Bronchial epithelial cell (primary cell): Measurements from ENCODE around the gene RAF1. TPM values are rescaled to one million over a fixed set of nuclear protein-coding genes. Genes with fewer than 3 reads are reported as not detected.
"Not testable (repeated sequence)": the region's sequence is repeated elsewhere in the genome, so short reads cannot be mapped to it uniquely, and the experiment has no call there.

Experiments used
- DNase-seq: peaks from one replicate; pipeline ENCODE4 v3.0.0-alpha.2; 2010; ENCODE audit warnings: low read depth
- FAIRE-seq: peaks from 2 replicates; lab custom pipeline; 2011; peaks lifted over from hg19 to GRCh38; lab: Jason Lieb, UNC
- H3K27me3 ChIP-seq: 2 replicates; pipeline ENCODE4 v1.5.1; 2011; ENCODE audit warnings: low read length; ENCODE audit not compliant: control insufficient read depth, insufficient read depth
- H3K36me3 ChIP-seq: 2 replicates; pipeline ENCODE4 v1.5.1; 2011; ENCODE audit warnings: low read length; ENCODE audit not compliant: control insufficient read depth, insufficient read depth
- H3K4me3 ChIP-seq: 2 replicates; pipeline ENCODE4 v1.5.1; 2011; ENCODE audit warnings: mild to moderate bottlenecking, low read depth, low read length, control low read depth
- total RNA-seq: library from RNA; depleted of rRNA; stranded (reverse); fragments of >200 nt; gene quantifications from 2 replicates; pipeline ENCODE4 v1.2.1, GENCODE V29; 2014
- TF ChIP-seq, protein P1 (sequence below): IDR thresholded peaks from 2 replicates; pipeline ENCODE4 v1.5.1; 2011; ENCODE audit warnings: mild to moderate bottlenecking, moderate library complexity, low read length, control low read depth, inconsistent platforms; ENCODE audit not compliant: insufficient read depth, severe bottlenecking

The RAF1 gene
- total RNA-seq, 1 donor from 2014 or later = 83.5 TPM

DNA sequence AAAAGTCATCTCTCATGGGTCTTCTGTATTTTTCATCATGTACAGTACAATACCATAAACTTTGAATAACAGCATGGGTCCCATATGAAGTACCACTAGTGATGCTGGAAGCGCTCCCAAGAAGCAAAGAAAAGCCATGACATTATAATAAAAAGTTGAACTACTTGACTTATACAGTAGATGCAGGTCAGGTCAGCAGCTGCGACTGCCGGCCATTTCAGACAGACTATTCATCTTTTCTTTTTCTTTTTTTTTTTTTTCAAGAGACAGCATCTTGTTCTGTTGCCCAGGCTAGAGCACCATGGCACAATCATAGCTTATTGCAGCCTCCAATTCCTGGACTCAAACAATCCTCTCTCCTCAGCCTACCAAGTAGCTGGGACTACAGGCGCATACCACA, 10.2 kb downstream of the RAF1 start:
- no peak for FAIRE-seq

DNA sequence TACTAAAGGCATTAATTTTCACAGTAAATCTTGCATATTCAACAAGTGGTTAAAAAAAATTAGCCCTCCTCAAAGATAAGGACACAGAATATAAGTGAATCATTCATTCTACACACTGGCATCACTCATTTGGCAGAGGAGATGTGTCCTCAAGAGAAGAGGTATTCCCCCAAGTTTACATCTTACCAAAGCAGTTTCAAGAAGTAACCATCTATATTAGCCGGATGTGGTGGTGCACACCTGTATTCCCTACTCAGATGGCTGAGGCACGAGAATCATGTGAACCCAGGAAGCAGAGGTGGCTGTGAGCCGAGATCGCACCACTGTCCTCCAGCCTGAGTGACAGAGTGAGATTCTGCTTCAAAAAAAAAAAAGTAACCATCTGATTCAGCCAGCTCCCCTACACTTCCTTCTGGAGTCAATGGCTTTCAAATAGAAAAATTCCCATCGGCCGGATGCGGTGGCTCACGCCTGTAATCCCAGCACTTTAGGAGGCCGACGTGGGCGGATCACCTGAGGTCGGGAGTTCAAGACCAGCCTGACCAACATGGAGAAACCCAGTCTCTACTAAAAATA, 15.4 kb downstream of the RAF1 start:
- DNase-seq (no peak), FAIRE-seq (no peak)
- TF ChIP-seq, protein P1, sequence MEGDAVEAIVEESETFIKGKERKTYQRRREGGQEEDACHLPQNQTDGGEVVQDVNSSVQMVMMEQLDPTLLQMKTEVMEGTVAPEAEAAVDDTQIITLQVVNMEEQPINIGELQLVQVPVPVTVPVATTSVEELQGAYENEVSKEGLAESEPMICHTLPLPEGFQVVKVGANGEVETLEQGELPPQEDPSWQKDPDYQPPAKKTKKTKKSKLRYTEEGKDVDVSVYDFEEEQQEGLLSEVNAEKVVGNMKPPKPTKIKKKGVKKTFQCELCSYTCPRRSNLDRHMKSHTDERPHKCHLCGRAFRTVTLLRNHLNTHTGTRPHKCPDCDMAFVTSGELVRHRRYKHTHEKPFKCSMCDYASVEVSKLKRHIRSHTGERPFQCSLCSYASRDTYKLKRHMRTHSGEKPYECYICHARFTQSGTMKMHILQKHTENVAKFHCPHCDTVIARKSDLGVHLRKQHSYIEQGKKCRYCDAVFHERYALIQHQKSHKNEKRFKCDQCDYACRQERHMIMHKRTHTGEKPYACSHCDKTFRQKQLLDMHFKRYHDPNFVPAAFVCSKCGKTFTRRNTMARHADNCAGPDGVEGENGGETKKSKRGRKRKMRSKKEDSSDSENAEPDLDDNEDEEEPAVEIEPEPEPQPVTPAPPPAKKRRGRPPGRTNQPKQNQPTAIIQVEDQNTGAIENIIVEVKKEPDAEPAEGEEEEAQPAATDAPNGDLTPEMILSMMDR = no peak
- H3K27me3 ChIP-seq = no peaks in the 10 kb centered on the region
- no peaks in the 10 kb centered on the region for H3K36me3 ChIP-seq
- H3K4me3 ChIP-seq = no peak overlapping the region

More for the DNA sequence above, 10.2 kb downstream of the RAF1 start:
- DNase-seq = no peak
- Histone ChIP-seq H3K27me3 (no peaks in the 10 kb centered on the region), H3K36me3 (no peaks in the 10 kb centered on the region), H3K4me3 (no peak overlapping the region)
- TF ChIP-seq, protein P1 = no peak

DNA sequence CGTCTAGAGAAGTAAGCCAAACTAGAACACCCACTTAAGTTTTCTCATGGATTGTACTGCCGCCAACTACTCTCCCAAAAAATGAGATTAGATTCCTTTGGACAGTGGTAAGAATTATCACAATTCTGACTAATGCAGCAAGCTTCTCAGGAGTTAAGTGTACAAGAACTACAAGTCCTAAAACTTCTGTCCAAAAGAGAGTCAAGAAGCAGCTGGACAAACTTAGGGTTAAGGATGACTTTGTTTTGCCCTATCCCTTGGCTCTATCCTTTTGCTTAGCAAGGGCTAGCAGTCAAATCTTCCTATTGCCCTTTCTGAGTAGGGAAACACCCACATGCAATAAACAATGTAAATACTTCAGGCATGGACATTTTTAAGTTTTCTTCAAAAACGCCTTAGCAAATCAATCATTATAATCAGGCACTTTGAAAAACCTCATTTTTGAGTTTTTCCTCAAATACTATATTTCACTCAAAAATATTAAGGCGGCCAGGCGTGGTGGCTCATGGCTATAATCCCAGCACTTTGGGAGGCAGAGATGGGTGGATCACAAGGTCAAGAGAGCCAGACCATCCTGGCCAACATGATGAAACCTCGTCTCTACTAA, 19.5 kb downstream of the RAF1 start:
- FAIRE-seq (no peak), DNase-seq (peak; percentile 16)

DNA sequence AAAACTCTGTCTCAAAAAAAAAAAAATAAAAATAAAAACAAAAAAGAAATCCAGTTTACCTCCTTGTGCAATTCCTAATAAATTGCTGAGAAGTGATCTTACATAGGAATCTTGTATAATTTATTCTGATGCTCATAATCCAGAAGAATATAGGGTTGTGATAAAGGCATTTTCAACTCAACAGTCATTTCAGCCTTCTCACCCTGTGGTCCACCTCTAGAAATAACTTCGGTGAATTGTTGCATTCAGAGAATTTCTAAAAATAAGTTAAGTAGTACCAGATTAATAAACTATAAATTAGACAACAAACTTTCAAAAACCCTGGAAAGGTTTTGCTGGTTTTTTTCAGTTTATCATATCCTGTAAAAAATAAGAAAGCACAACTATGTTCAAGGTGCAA, 20.2 kb downstream of the RAF1 start:
- no peak for FAIRE-seq
- DNase-seq = no peak
- Histone ChIP-seq H3K36me3 (no peaks in the 10 kb centered on the region), H3K27me3 (no peaks in the 10 kb centered on the region), H3K4me3 (no peak overlapping the region)
- TF ChIP-seq, protein P1 = no peak

More for the DNA sequence above, 19.5 kb downstream of the RAF1 start:
- no peaks in the 10 kb centered on the region for H3K27me3 ChIP-seq
- TF ChIP-seq, protein P1 = no peak
- no peak overlapping the region for H3K4me3 ChIP-seq
- no peaks in the 10 kb centered on the region for H3K36me3 ChIP-seq

DNA sequence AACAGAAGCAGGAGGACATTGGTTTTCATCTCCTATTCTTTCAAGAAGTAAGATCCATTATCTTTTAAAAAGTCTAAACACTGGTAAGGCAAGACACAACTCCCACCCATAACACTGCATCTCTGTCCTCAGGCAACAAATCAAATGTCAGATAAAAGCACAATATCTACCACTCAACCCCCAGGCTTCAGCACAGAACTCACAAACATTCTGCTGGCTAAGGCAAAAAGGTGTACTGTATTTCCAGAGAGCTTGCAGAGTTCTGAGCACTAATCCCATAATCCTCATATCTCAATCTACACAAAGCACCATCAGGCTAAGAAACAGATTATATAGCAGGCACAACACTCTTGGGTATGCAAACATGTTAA, 20.9 kb downstream of the RAF1 start:
- DNase-seq (no peak), FAIRE-seq (no peak)
- H3K27me3 ChIP-seq = no peaks in the 10 kb centered on the region
- no peaks in the 10 kb centered on the region for H3K36me3 ChIP-seq
- no peak overlapping the region for H3K4me3 ChIP-seq
- TF ChIP-seq, protein P1 = no peak

DNA sequence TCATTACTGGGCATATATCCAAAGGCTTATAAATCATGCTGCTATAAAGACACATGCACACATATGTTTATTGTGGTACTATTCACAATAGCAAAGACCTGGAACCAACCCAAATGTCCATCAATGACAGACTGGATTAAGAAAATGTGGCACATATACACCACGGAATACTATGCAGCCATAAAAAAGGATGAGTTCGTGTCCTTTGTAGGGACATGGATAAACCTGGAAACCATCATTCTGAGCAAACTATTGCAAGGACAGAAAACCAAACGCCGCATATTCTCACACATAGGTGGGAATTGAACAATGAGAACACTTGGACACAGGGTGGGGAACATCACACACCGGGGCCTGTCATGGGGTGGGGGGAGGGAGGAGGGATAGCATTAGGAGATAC, 23.1 kb downstream of the RAF1 start:
- not testable (repeated sequence) for FAIRE-seq, H3K4me3 ChIP-seq, DNase-seq, H3K27me3 ChIP-seq, H3K36me3 ChIP-seq
